Adrenal gland (tissue), 5 donors: Measurements from ENCODE around the gene MGMT.

ENCODE experiments used
- CTCF ChIP-seq, 6 experiments: fragments of 450-650 bp in 4 of 6; fragments of 200-600 bp in 2 of 6; sonication (generic) in 1 of 6; IDR thresholded peaks; 1 replicate in 5 of 6; 2 replicates in 1 of 6; pipeline versions ENCODE4 v1.5.1 to v1.8.0; 2016 to 2021; ENCODE audit warnings: antibody characterized with exemption in 6 of 6, mild to moderate bottlenecking in 2 of 6, moderate library complexity in 1 of 6
- POLR2A ChIP-seq, 2 donors: fragments of 450-650 bp; IDR thresholded peaks; one replicate each; pipeline ENCODE4 v1.6.1; 2017; ENCODE audit warnings: antibody characterized with exemption in 2 of 2, mild to moderate bottlenecking in 2 of 2, moderate library complexity in 1 of 2
- donor health status: DM: no; HTN: no; CAD: no.

GRCh38 chr10:129706523-129706922 lies 239.5 kb downstream of the MGMT start:
- no peak for TF ChIP-seq CTCF (IDR thresholded peaks at IDR 0.05)
- TF ChIP-seq POLR2A (IDR thresholded peaks at IDR 0.05) = no peak
